ENCODE results near the gene CACNG3.
"Not testable (repeated sequence)": the region's sequence is repeated elsewhere in the genome, so short reads cannot be mapped to it uniquely, and the experiment has no call there.

Gene CACNG3

GRCh38 chr16:24281466-24281865 lies 25.3 kb downstream of the CACNG3 start:
- no peak for DNase-seq

- no peak for DNase-seq
Measured at GRCh38 chr16:24282141-24282540, 26.0 kb downstream of the CACNG3 start.

- DNase-seq = no peak
Measured at GRCh38 chr16:24286741-24287405, 30.7 kb downstream of the CACNG3 start.

- no peak for DNase-seq
Measured at GRCh38 chr16:24288516-24288915, 32.4 kb downstream of the CACNG3 start.

- no peak for DNase-seq
Measured at GRCh38 chr16:24289166-24289700, 33.1 kb downstream of the CACNG3 start.

- no peak for DNase-seq
Measured at GRCh38 chr16:24291932-24292331, 35.8 kb downstream of the CACNG3 start.

GRCh38 chr16:24294131-24294530 lies 38.0 kb downstream of the CACNG3 start:
- DNase-seq = no peak

GRCh38 chr16:24297375-24297774 lies 41.2 kb downstream of the CACNG3 start:
- no peak for DNase-seq

GRCh38 chr16:24298548-24299167 lies 42.5 kb downstream of the CACNG3 start:
- no peak for DNase-seq

- DNase-seq = not testable (repeated sequence)
Measured at GRCh38 chr16:24300750-24301149, 44.6 kb downstream of the CACNG3 start.

GRCh38 chr16:24302636-24303035 lies 46.5 kb downstream of the CACNG3 start:
- no peak for DNase-seq

- DNase-seq = no peak
Measured at GRCh38 chr16:24308200-24308599, 52.1 kb downstream of the CACNG3 start.

GRCh38 chr16:24309258-24310142 lies 53.4 kb downstream of the CACNG3 start:
- DNase-seq = no peak

- DNase-seq = no peak
Measured at GRCh38 chr16:24315343-24315742, 59.2 kb downstream of the CACNG3 start.

GRCh38 chr16:24318680-24319079 lies 62.5 kb downstream of the CACNG3 start:
- DNase-seq = no peak

GRCh38 chr16:24319126-24319814 lies 63.1 kb downstream of the CACNG3 start:
- DNase-seq = no peak

- no peak for DNase-seq
Measured at GRCh38 chr16:24322106-24322505, 66.0 kb downstream of the CACNG3 start.

- DNase-seq = no peak
Measured at GRCh38 chr16:24324421-24324820, 68.3 kb downstream of the CACNG3 start.

- DNase-seq = no peak
Measured at GRCh38 chr16:24328835-24329452, 72.8 kb downstream of the CACNG3 start.

GRCh38 chr16:24332178-24332577 lies 76.0 kb downstream of the CACNG3 start:
- DNase-seq = no peak

- no peak for DNase-seq
Measured at GRCh38 chr16:24332582-24333090, 76.5 kb downstream of the CACNG3 start.

GRCh38 chr16:24336491-24336890 lies 80.4 kb downstream of the CACNG3 start:
- no peak for DNase-seq
